Astrocyte (in vitro differentiated cells and primary cell): Measurements from ENCODE around the gene LMAN1L. TPM values are rescaled to one million over a fixed set of nuclear protein-coding genes. Genes with fewer than 3 reads are reported as not detected.

Source experiments
- DNase-seq: peaks from one replicate; pipeline ENCODE4 v3.0.0-alpha.2; 2010; ENCODE audit warnings: low read depth
- FAIRE-seq: peaks from 2 replicates; lab custom pipeline; 2011; peaks lifted over from hg19 to GRCh38; lab: Jason Lieb, UNC
- H2AFZ ChIP-seq: 2 replicates; pipeline ENCODE4 v1.6.0; 2012; ENCODE audit warnings: low read depth, low read length, inconsistent platforms
- H3K27ac ChIP-seq: 2 replicates; pipeline ENCODE4 v1.5.1; 2011; ENCODE audit warnings: low read depth, low read length, inconsistent platforms
- H3K27me3 ChIP-seq: 2 replicates; pipeline ENCODE4 v1.6.0; 2011; ENCODE audit warnings: low read length, inconsistent platforms; ENCODE audit not compliant: insufficient read depth
- H3K36me3 ChIP-seq: 2 replicates; pipeline ENCODE4 v1.5.1; 2011; ENCODE audit warnings: low read length, inconsistent platforms; ENCODE audit not compliant: insufficient read depth
- H3K4me1 ChIP-seq: 2 replicates; pipeline ENCODE4 v1.5.1; 2011; ENCODE audit warnings: low read length, inconsistent platforms; ENCODE audit not compliant: insufficient read depth
- H3K4me2 ChIP-seq: 2 replicates; pipeline ENCODE4 v1.6.0; 2012; ENCODE audit warnings: low read length, inconsistent platforms
- H3K4me3 ChIP-seq: 2 replicates; pipeline ENCODE4 v1.5.1; 2011; ENCODE audit warnings: low read depth, mild to moderate bottlenecking, low read length, inconsistent platforms; ENCODE audit not compliant: insufficient read depth
- H3K79me2 ChIP-seq: 2 replicates; pipeline ENCODE4 v1.6.0; 2012; ENCODE audit warnings: mild to moderate bottlenecking, low read length, inconsistent platforms; ENCODE audit not compliant: insufficient read depth
- H3K9ac ChIP-seq: 2 replicates; pipeline ENCODE4 v1.6.0; 2012; ENCODE audit warnings: mild to moderate bottlenecking, low read length, inconsistent platforms
- H3K9me3 ChIP-seq: 2 replicates; pipeline ENCODE4 v1.5.1; 2012; ENCODE audit warnings: low read depth, mild to moderate bottlenecking, low read length, inconsistent platforms; ENCODE audit not compliant: insufficient read depth
- H4K20me1 ChIP-seq: 2 replicates; pipeline ENCODE4 v1.6.0; 2012; ENCODE audit warnings: low read length, inconsistent platforms; ENCODE audit not compliant: insufficient read depth
- H3K27ac Mint-ChIP-seq: one replicate; pipeline ENCODE4 v1.8.0; 2021; ENCODE audit warnings: mild to moderate bottlenecking, mixed read lengths; ENCODE audit not compliant: unreplicated experiment
- H3K27me3 Mint-ChIP-seq: one replicate; pipeline ENCODE4 v1.8.0; 2021; ENCODE audit warnings: low read depth, mixed read lengths; ENCODE audit not compliant: unreplicated experiment
- H3K36me3 Mint-ChIP-seq: one replicate; pipeline ENCODE4 v1.8.0; 2021; ENCODE audit warnings: low read depth, mixed read lengths; ENCODE audit not compliant: unreplicated experiment
- H3K4me1 Mint-ChIP-seq: one replicate; pipeline ENCODE4 v1.8.0; 2021; ENCODE audit warnings: low read depth, mixed read lengths; ENCODE audit not compliant: unreplicated experiment
- H3K4me3 Mint-ChIP-seq: one replicate; pipeline ENCODE4 v1.8.0; 2021; ENCODE audit warnings: mild to moderate bottlenecking, moderate library complexity, mixed read lengths; ENCODE audit not compliant: unreplicated experiment
- H3K9me3 Mint-ChIP-seq: one replicate; pipeline ENCODE4 v1.8.0; 2021; ENCODE audit warnings: mild to moderate bottlenecking, mixed read lengths; ENCODE audit not compliant: unreplicated experiment
- CTCF ChIP-seq: IDR thresholded peaks from 2 replicates; pipeline ENCODE4 v1.5.1; 2011; ENCODE audit warnings: low read depth, mild to moderate bottlenecking, inconsistent platforms, low read length, moderate library complexity; ENCODE audit not compliant: insufficient read depth
- EZH2 ChIP-seq: IDR thresholded peaks from 2 replicates; pipeline ENCODE4 v1.6.1; 2012; ENCODE audit warnings: mild to moderate bottlenecking, low read length, inconsistent platforms; ENCODE audit not compliant: insufficient read depth
- total RNA-seq: library from RNA; stranded (reverse); gene quantifications from 2 replicates; pipeline ENCODE4 v1.2.1, GENCODE V29; 2021

The LMAN1L gene
- total RNA-seq, 1 donor from 2014 or later: 0.32 TPM

GRCh38 chr15:74780523-74781430, 31.9 kb upstream of the LMAN1L start:
- peak overlapping the region; percentile 86 for H3K4me3 Mint-ChIP-seq
- H3K79me2 ChIP-seq: peaks cover 34% of the 10 kb centered on the region
- DNase-seq (no peak), FAIRE-seq (no peak)
- H3K4me3 ChIP-seq: peak overlapping the region; percentile 65
- no peak overlapping the region for H3K27ac ChIP-seq
- peaks cover 3% of the 10 kb centered on the region for H3K27me3 Mint-ChIP-seq
- peak overlapping the region; percentile 81 for H3K27ac Mint-ChIP-seq
- peak overlapping the region; percentile 92 for H2AFZ ChIP-seq
- peaks cover 27% of the 10 kb centered on the region for H3K4me1 ChIP-seq
- peaks cover 33% of the 10 kb centered on the region for H4K20me1 ChIP-seq
- no peaks in the 10 kb centered on the region for H3K36me3 Mint-ChIP-seq
- peak overlapping the region; percentile 100 for H3K4me2 ChIP-seq
- no peaks in the 10 kb centered on the region for H3K36me3 ChIP-seq
- H3K9ac ChIP-seq: peak overlapping the region; percentile 73
- H3K9me3 ChIP-seq: no peaks in the 10 kb centered on the region
- H3K4me1 Mint-ChIP-seq: peaks cover 27% of the 10 kb centered on the region
- TF ChIP-seq EZH2 (no peak), CTCF (no peak)
- H3K9me3 Mint-ChIP-seq: no peaks in the 10 kb centered on the region
- H3K27me3 ChIP-seq: no peaks in the 10 kb centered on the region

GRCh38 chr15:74781431-74782258, 31.0 kb upstream of the LMAN1L start, which contains the start of gene CSK:
Gene CSK (plus strand): TSS chr15:74782080. CDS start chr15:74798298, 16,218 bp downstream.
- H4K20me1 ChIP-seq: peaks cover 42% of the 10 kb centered on the region
- H3K4me1 ChIP-seq: peaks cover 29% of the 10 kb centered on the region
- Mint-ChIP-seq H3K27ac (peak within 1 kb of the TSS; percentile 81), H3K36me3 (no peaks in the 10 kb centered on the region), H3K4me1 (peaks cover 27% of the 10 kb centered on the region), H3K9me3 (no peaks in the 10 kb centered on the region), H3K27me3 (peaks cover 3% of the 10 kb centered on the region), H3K4me3 (peak within 1 kb of the TSS; percentile 90)
- H3K79me2 ChIP-seq: peaks cover 43% of the 10 kb centered on the region
- H2AFZ ChIP-seq: peak within 1 kb of the TSS; percentile 92
- TF ChIP-seq EZH2 (no peak), CTCF (peak; percentile 6)
- H3K27me3 ChIP-seq: no peaks in the 10 kb centered on the region
- H3K4me2 ChIP-seq: peak within 1 kb of the TSS; percentile 100
- H3K9ac ChIP-seq: peak within 1 kb of the TSS; percentile 84
- H3K4me3 ChIP-seq: peak within 1 kb of the TSS; percentile 74
- no peaks in the 10 kb centered on the region for H3K9me3 ChIP-seq
- peak within 1 kb of the TSS; percentile 37 for H3K27ac ChIP-seq
- no peak for DNase-seq
- H3K36me3 ChIP-seq: no peaks in the 10 kb centered on the region
- no peak for FAIRE-seq
